Testis (tissue), 3 donors: ENCODE results near the gene AIG1. TPM values are rescaled to one million over a fixed set of nuclear protein-coding genes. Genes with fewer than 3 reads are reported as not detected.
"Not testable (repeated sequence)": the region's sequence is repeated elsewhere in the genome, so short reads cannot be mapped to it uniquely, and the experiment has no call there.

Experiments
- DNase-seq: peaks from one replicate; pipeline ENCODE4 v3.0.0-alpha.2; 2019
- H3K27ac ChIP-seq, 2 donors: fragments of 200-600 bp; sonication (generic); one replicate each; pipeline ENCODE4 v1.5.1; 2019
- H3K27me3 ChIP-seq: fragments of 200-600 bp; sonication (generic); one replicate; pipeline ENCODE4 v1.5.1; 2019
- H3K36me3 ChIP-seq: fragments of 200-600 bp; sonication (generic); one replicate; pipeline ENCODE4 v1.5.1; 2017; ENCODE audit warnings: low read depth; ENCODE audit errors: missing control alignments
- H3K4me1 ChIP-seq: fragments of 200-600 bp; sonication (generic); one replicate; pipeline ENCODE4 v1.5.1; 2019
- H3K4me3 ChIP-seq, 2 donors: fragments of 200-600 bp; sonication (generic); one replicate each; pipeline ENCODE4 v1.5.1; 2017 to 2019
- H3K9me3 ChIP-seq: fragments of 200-600 bp; sonication (generic); one replicate; pipeline ENCODE4 v1.5.1; 2017
- CTCF ChIP-seq, 3 experiments: fragments of 450-650 bp in 2 of 3; fragments of 200-600 bp in 1 of 3; sonication (generic) in 1 of 3; IDR thresholded peaks; one replicate each; pipeline ENCODE4 v1.5.1; 2016 to 2019; ENCODE audit warnings: antibody characterized with exemption in 3 of 3, mild to moderate bottlenecking in 2 of 3, moderate library complexity in 1 of 3
- POLR2A ChIP-seq: fragments of 450-650 bp; IDR thresholded peaks from one replicate; pipeline ENCODE4 v1.6.1; 2017; ENCODE audit warnings: antibody characterized with exemption, mild to moderate bottlenecking, moderate library complexity
- WGBS, 2 donors: methylation state at CpG; one replicate each; pipeline ENCODE4 v1.1.5; 2018; 5-methylcytosine and 5-hydroxymethylcytosine counted together
- intact Hi-C: fragments of 100-400 bp; cut with DNase I; formaldehyde crosslinking; loops from one replicate; pipeline ENCODE4 v1.15.1; 2023; ENCODE audit warnings: low total_unique reads
- polyA plus RNA-seq: library from polyadenylated mRNA; stranded (reverse); fragments of 350-450 nt; fragmentation: Illumina TruSeq; extraction: RNeasy Lipid Tissue Mini Kit (QIAGEN cat#74804); gene quantifications from one replicate; pipeline ENCODE4 v1.2.3, GENCODE V29; 2014; ENCODE audit warnings: low read depth, low replicate concordance; ENCODE audit not compliant: insufficient read depth
- total RNA-seq, 2 donors: library from RNA; depleted of rRNA; stranded (reverse); fragments of >200 nt; gene quantifications; one replicate each; pipeline ENCODE4 v1.2.3, GENCODE V29; 2016

AIG1 gene
- total and polyA plus RNA-seq, 3 donors from 2014 or later: 39.6 to 57.9 (median 50.7) TPM

DNA sequence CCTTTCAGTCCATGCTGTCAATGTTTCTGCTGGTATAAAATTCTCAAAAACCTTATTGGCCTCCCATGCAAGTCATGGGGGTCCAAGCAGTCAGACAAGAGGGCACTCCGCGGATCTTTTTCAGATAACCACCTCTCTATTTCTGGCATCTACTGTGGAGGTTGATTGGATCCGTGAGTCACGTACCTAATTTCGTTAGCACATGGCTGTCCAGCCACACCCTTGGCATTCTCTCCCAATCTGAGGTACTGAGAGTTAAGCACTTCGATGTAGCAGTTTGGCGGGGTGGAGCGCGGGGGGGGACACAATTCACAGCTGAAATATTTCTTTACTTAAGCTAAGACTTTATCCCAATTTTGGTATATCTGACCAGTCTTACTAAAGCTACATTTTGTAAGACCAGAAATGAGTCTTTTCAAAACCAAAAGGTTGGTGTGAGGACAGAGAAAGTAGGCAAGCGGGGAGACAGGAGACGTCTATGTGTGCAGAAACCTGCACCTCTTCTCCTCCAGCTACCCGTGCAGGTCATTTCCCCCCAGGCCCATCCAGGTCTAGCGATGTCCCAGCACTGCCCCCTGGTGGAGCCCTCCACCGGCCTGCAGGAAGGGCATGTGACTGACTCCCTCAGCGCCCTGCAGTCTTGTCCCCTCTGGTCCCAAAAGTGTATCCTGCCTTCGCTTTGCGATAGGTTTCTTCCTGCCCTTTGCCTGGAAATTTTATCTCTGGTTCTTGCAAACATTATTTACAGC lies 276.7 kb downstream of the AIG1 start:
- H3K27me3 ChIP-seq: no peaks in the 10 kb centered on the region
- H3K36me3 ChIP-seq: no peaks in the 10 kb centered on the region
- H3K27ac ChIP-seq: no peak overlapping the region
- WGBS, 2 donors: 47 to 68% methylated on average over 17 of the region's 17 CpGs
- intact Hi-C loops: no loop called here
- DNase-seq: peak; percentile 66
- TF ChIP-seq CTCF (IDR thresholded peaks at IDR 0.05): peak in 2 of 3 experiments; percentile 30 to 34
- no peak for TF ChIP-seq POLR2A
- no peaks in the 10 kb centered on the region for H3K4me1 ChIP-seq
- H3K4me3 ChIP-seq: no peak overlapping the region
- no peaks in the 10 kb centered on the region for H3K9me3 ChIP-seq

- no peak for DNase-seq
- intact Hi-C loops: no loop called here
These were observed 278.5 kb downstream of the AIG1 start for GRCh38 chr6:143339223-143339622.

GRCh38 chr6:143345477-143345876 lies 284.8 kb downstream of the AIG1 start:
- DNase-seq, H3K4me3 ChIP-seq, H3K36me3 ChIP-seq, H3K27ac ChIP-seq, H3K4me1 ChIP-seq, H3K27me3 ChIP-seq, intact Hi-C loops, H3K9me3 ChIP-seq: not testable (repeated sequence)
- WGBS, 2 donors: 93 to 94% methylated on average over 7 of the region's 7 CpGs

More at GRCh38 chr6:143339223-143339622, 278.5 kb downstream of the AIG1 start:
- no peaks in the 10 kb centered on the region for H3K27me3 ChIP-seq
- H3K36me3 ChIP-seq: no peaks in the 10 kb centered on the region
- H3K4me3 ChIP-seq: no peak overlapping the region
- no peaks in the 10 kb centered on the region for H3K9me3 ChIP-seq
- TF ChIP-seq CTCF (IDR thresholded peaks at IDR 0.05) (no peak), POLR2A (no peak)
- H3K4me1 ChIP-seq: no peaks in the 10 kb centered on the region
- no peak overlapping the region for H3K27ac ChIP-seq

GRCh38 chr6:143346004-143346403 lies 285.3 kb downstream of the AIG1 start:
- intact Hi-C loops: no loop called here
- H3K4me3 ChIP-seq: no peak overlapping the region
- TF ChIP-seq CTCF (IDR thresholded peaks at IDR 0.05): no peak
- TF ChIP-seq POLR2A: no peak
- no peaks in the 10 kb centered on the region for H3K4me1 ChIP-seq
- no peaks in the 10 kb centered on the region for H3K27me3 ChIP-seq
- H3K27ac ChIP-seq: no peak overlapping the region
- peak; percentile 18 for DNase-seq
- no peaks in the 10 kb centered on the region for H3K36me3 ChIP-seq
- H3K9me3 ChIP-seq: no peaks in the 10 kb centered on the region

- intact Hi-C loops: no loop called here
- Histone ChIP-seq H3K4me3 (no peak overlapping the region), H3K27me3 (no peaks in the 10 kb centered on the region), H3K36me3 (no peaks in the 10 kb centered on the region), H3K4me1 (no peaks in the 10 kb centered on the region), H3K9me3 (no peaks in the 10 kb centered on the region), H3K27ac (no peak overlapping the region)
- 54% methylated on average over 1 of the region's 1 CpG for WGBS, 2 donors
- no peak for DNase-seq
- no peak for TF ChIP-seq POLR2A
- no peak for TF ChIP-seq CTCF (IDR thresholded peaks at IDR 0.05)
These were observed 287.8 kb downstream of the AIG1 start for GRCh38 chr6:143348531-143348930.
